Peyer's patch (tissue), 4 donors: ENCODE measurements around the gene EDDM3A. TPM values are rescaled to one million over a fixed set of nuclear protein-coding genes. Genes with fewer than 3 reads are reported as not detected.

Experiments used
- DNase-seq, 3 donors: peaks; one replicate each; pipeline ENCODE4 v3.0.0-alpha.2; 2017 to 2019
- H3K27ac ChIP-seq, 4 donors: fragments of 200-600 bp; sonication (generic); one replicate each; pipeline ENCODE4 v1.5.1; 2016 to 2019
- H3K27me3 ChIP-seq, 2 donors: fragments of 200-600 bp; sonication (generic); one replicate each; pipeline ENCODE4 v1.5.1; 2019
- H3K36me3 ChIP-seq, 3 donors: fragments of 200-600 bp; sonication (generic); one replicate each; pipeline ENCODE4 v1.5.1; 2016 to 2019
- H3K4me1 ChIP-seq, 4 donors: fragments of 200-600 bp; sonication (generic); one replicate each; pipeline ENCODE4 v1.5.1; 2016 to 2019
- H3K4me3 ChIP-seq, 4 donors: fragments of 200-600 bp; sonication (generic); 1 replicate in 3 of 4; 2 replicates in 1 of 4; pipeline ENCODE4 v1.5.1; 2016 to 2019; ENCODE audit warnings: mild to moderate bottlenecking in 1 of 4
- H3K9me3 ChIP-seq, 4 donors: fragments of 200-600 bp; sonication (generic); one replicate each; pipeline ENCODE4 v1.5.1; 2016 to 2019; ENCODE audit warnings: mild to moderate bottlenecking in 1 of 4
- CTCF ChIP-seq, 6 experiments: fragments of 450-650 bp in 4 of 6; fragments of 200-600 bp in 2 of 6; sonication (generic) in 1 of 6; IDR thresholded peaks; one replicate each; pipeline ENCODE4 v1.5.1; 2017 to 2019; ENCODE audit warnings: antibody characterized with exemption in 6 of 6, mild to moderate bottlenecking in 3 of 6, moderate library complexity in 1 of 6
- POLR2A ChIP-seq, 2 donors: fragments of 450-650 bp; IDR thresholded peaks; one replicate each; pipeline ENCODE4 v1.5.1; 2017; ENCODE audit warnings: antibody characterized with exemption in 2 of 2, mild to moderate bottlenecking in 2 of 2, moderate library complexity in 2 of 2
- total RNA-seq, 4 donors: library from RNA; depleted of rRNA; stranded (reverse); fragments of >200 nt; gene quantifications; one replicate each; pipeline ENCODE4 v1.1.0, GENCODE V29; 2016

Gene EDDM3A
- total RNA-seq, 4 donors from 2014 or later, result not detected

- Histone ChIP-seq H3K9me3 (no peaks in the 10 kb centered on the region), H3K27me3 (no peaks in the 10 kb centered on the region), H3K27ac (peak overlapping the region in 1 of 4 donors; percentile 27), H3K4me1 (peaks cover 0 to 5% (median 0%) of the 10 kb centered on the region in 4 donors), H3K36me3 (no peaks in the 10 kb centered on the region), H3K4me3 (no peak overlapping the region)
- no peak for DNase-seq
- TF ChIP-seq POLR2A (IDR thresholded peaks at IDR 0.05), result no peak
- TF ChIP-seq CTCF (IDR thresholded peaks at IDR 0.05), result no peak
Measured at GRCh38 chr14:20712904-20713303, 32.8 kb upstream of the EDDM3A start.

DNA sequence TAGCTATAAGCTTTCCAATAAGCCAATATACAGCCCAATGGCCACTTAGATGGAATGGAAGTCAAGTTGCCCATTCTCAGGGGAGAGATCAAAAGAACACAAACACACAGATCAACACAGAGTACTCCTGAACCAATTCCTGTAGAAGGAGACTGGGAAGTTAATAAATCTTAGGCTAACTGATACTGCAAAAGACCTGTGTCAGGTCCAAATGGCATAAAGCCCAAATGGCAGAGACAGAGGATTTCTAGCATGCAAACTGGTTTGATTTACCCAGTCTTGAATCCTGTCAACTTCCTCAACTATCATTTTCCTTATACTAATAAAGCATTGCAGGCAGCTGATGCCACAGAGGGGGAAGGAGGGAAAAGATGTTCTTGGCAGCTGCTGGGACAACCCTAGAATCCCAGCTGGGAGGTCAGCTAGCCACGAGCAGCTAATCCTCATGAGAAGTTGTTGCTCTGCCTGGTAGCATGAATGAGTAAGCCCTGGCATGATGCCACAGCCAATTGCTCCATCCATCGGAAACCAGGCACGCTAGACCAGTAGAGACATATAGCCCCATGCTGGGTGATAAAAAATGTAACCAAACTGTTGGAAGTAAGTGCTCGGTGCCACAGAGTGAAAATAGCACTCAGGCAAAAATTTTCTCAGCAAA, 31.0 kb upstream of the EDDM3A start:
- no peaks in the 10 kb centered on the region for H3K27me3 ChIP-seq
- H3K4me1 ChIP-seq, result peaks cover 0 to 6% (median 2%) of the 10 kb centered on the region in 4 donors
- H3K36me3 ChIP-seq, result no peaks in the 10 kb centered on the region
- no peak overlapping the region for H3K4me3 ChIP-seq
- H3K27ac ChIP-seq, result peak overlapping the region; percentile 23 to 71 (median 55)
- TF ChIP-seq CTCF (IDR thresholded peaks at IDR 0.05), result no peak
- no peaks in the 10 kb centered on the region for H3K9me3 ChIP-seq
- DNase-seq, result peak in 2 of 3 donors; percentile 56 to 80

DNA sequence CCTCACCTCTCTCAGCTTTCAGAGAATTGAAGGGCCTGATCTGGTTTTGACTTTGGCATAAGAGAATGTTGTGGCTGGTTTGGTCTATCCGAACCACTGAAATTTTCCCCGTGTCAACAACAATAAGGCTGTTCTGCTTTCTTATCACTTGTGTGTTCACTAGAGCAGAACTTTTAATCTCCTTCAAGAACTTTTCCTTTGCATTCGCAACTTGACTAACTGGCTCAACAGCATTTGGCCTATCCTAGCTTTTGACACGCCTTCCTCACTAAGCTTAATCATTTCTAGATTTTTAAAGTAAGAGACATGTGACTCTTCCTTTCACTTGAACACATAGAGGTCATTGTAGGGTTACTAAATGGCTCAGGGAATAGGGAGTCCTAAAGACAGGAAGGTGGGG, 25.9 kb upstream of the EDDM3A start:
- Histone ChIP-seq H3K27me3 (no peaks in the 10 kb centered on the region), H3K4me3 (no peak overlapping the region), H3K4me1 (peaks cover 0 to 6% (median under 1%) of the 10 kb centered on the region in 4 donors), H3K9me3 (no peaks in the 10 kb centered on the region), H3K36me3 (no peaks in the 10 kb centered on the region), H3K27ac (peak overlapping the region; percentile 8 to 50 (median 38))
- no peak for TF ChIP-seq CTCF (IDR thresholded peaks at IDR 0.05)
- TF ChIP-seq POLR2A (IDR thresholded peaks at IDR 0.05), result no peak
- DNase-seq, result no peak

GRCh38 chr14:20720741-20721140, 24.9 kb upstream of the EDDM3A start:
- no peaks in the 10 kb centered on the region for H3K36me3 ChIP-seq
- DNase-seq, result no peak
- H3K27me3 ChIP-seq, result no peaks in the 10 kb centered on the region
- H3K27ac ChIP-seq, result no peak overlapping the region
- H3K4me1 ChIP-seq, result peaks cover 0 to 6% (median 0%) of the 10 kb centered on the region in 4 donors
- TF ChIP-seq CTCF (IDR thresholded peaks at IDR 0.05), result no peak
- no peak for TF ChIP-seq POLR2A (IDR thresholded peaks at IDR 0.05)
- no peaks in the 10 kb centered on the region for H3K9me3 ChIP-seq
- no peak overlapping the region for H3K4me3 ChIP-seq

GRCh38 chr14:20722016-20722415, 23.7 kb upstream of the EDDM3A start:
- no peak for TF ChIP-seq POLR2A (IDR thresholded peaks at IDR 0.05)
- no peak for TF ChIP-seq CTCF (IDR thresholded peaks at IDR 0.05)
- H3K9me3 ChIP-seq, result no peaks in the 10 kb centered on the region
- no peaks in the 10 kb centered on the region for H3K27me3 ChIP-seq
- no peak overlapping the region for H3K4me3 ChIP-seq
- DNase-seq, result no peak
- H3K4me1 ChIP-seq, result peaks cover 0 to 6% (median 0%) of the 10 kb centered on the region in 4 donors
- H3K36me3 ChIP-seq, result no peaks in the 10 kb centered on the region
- H3K27ac ChIP-seq, result no peak overlapping the region
